RCC 7860 (cell line): ENCODE measurements around the gene ZNF280A.
"Not testable (repeated sequence)": the region's sequence is repeated elsewhere in the genome, so short reads cannot be mapped to it uniquely, and the experiment has no call there.

Experiments
- DNase-seq: peaks from one replicate; pipeline ENCODE4 v3.0.0-alpha.2; 2015; ENCODE audit warnings: low spot score
- FAIRE-seq: peaks from 2 replicates; lab custom pipeline; 2012; peaks lifted over from hg19 to GRCh38; lab: Jason Lieb, UNC

ZNF280A gene

GRCh38 chr22:22478470-22478869, 41.6 kb downstream of the ZNF280A start:
- no peak for FAIRE-seq
- no peak for DNase-seq

GRCh38 chr22:22474733-22475132, 45.3 kb downstream of the ZNF280A start:
- FAIRE-seq = no peak
- no peak for DNase-seq

- not testable (repeated sequence) for FAIRE-seq
Measured at GRCh38 chr22:22471104-22471503, 49.0 kb downstream of the ZNF280A start.

GRCh38 chr22:22469527-22469926, 50.5 kb downstream of the ZNF280A start:
- FAIRE-seq (no peak), DNase-seq (no peak)

More at GRCh38 chr22:22471104-22471503, 49.0 kb downstream of the ZNF280A start:
- not testable (repeated sequence) for DNase-seq

- not testable (repeated sequence) for FAIRE-seq, DNase-seq
Measured at GRCh38 chr22:22468794-22469469, 51.1 kb downstream of the ZNF280A start.

GRCh38 chr22:22467112-22467511, 53.0 kb downstream of the ZNF280A start:
- FAIRE-seq (no peak), DNase-seq (no peak)

- DNase-seq (no peak), FAIRE-seq (no peak)
Measured at GRCh38 chr22:22465782-22466181, 54.3 kb downstream of the ZNF280A start.

GRCh38 chr22:22465094-22465602, 54.9 kb downstream of the ZNF280A start:
- no peak for FAIRE-seq
- DNase-seq = no peak

- FAIRE-seq (no peak), DNase-seq (no peak)
Measured at GRCh38 chr22:22464541-22465054, 55.5 kb downstream of the ZNF280A start.

- peak; percentile 18 for DNase-seq
- FAIRE-seq = no peak
Measured at GRCh38 chr22:22463855-22464540, 56.1 kb downstream of the ZNF280A start.
